ENCODE data around the gene SAMD4A.

The SAMD4A gene

DNA sequence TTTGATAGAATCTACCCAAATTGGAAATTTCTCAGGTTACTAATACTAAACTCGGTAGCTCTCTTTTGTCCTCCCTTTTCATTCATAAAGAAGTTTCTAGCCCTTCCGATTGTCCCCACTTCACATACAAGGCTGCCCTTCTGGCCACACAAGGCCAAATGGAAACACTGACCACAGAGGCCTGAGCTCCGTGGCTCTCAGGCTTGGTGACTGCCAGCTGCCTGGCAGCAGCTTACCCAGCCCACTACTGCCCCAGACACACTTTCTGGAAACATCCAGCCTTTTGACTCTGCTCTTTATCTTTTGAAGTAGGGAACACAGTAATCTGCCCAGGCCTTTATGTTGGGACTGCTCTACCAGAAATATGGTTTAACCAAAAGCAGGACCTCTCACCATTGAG, 168.5 kb downstream of the SAMD4A start:
- TF ChIP-seq, protein P1, sequence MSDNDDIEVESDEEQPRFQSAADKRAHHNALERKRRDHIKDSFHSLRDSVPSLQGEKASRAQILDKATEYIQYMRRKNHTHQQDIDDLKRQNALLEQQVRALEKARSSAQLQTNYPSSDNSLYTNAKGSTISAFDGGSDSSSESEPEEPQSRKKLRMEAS (IDR thresholded peaks at IDR 0.05): no peak

DNA sequence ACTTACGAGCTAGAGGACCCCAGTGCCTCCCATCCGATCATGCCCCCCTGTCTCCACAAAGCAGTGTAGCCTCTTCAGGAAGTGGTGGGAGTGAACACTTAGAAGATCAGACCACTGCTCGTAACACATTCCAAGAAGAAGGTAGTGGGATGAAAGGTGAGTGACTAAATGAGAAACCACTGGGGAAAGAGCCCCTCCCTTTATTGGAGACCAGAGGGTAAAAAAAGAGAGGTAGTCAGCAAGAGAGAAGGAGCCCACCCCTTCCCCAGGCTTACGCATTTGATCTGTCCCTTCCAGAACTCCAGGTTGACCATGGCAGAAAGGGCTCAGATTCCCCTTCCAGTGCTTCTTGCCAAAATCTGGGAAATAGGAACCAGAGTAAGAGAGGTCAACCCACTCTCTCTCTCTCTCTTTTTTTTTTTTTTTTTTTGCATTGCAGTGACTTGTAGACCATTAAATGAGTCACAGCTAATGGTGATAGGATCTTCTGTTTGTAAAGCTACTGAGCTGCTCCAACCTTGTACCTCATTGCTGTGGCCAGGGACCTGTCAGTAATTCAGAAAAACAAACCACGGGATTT, 170.3 kb downstream of the SAMD4A start:
- TF ChIP-seq NFIC (IDR thresholded peaks at IDR 0.05) (no peak), RAD21 (IDR thresholded peaks at IDR 0.05; ENCODE audit: low read depth) (no peak), FOXM1 (IDR thresholded peaks at IDR 0.05; ENCODE audit: borderline replicate concordance, low read depth) (no peak), CEBPB (IDR thresholded peaks at IDR 0.05) (no peak), CREB1 (IDR thresholded peaks at IDR 0.05; ENCODE audit: low read depth) (no peak), YY1 (IDR thresholded peaks at IDR 0.05; ENCODE audit: low read depth) (no peak), ZBTB7A (IDR thresholded peaks at IDR 0.05; ENCODE audit: low read depth) (no peak), TEAD4 (IDR thresholded peaks at IDR 0.05) (no peak), EGR1 (IDR thresholded peaks at IDR 0.05) (no peak), TAF1 (IDR thresholded peaks at IDR 0.05; ENCODE audit: low read depth) (no peak), EP300 (IDR thresholded peaks at IDR 0.05; ENCODE audit: borderline replicate concordance) (no peak)
- TF ChIP-seq, protein P2, sequence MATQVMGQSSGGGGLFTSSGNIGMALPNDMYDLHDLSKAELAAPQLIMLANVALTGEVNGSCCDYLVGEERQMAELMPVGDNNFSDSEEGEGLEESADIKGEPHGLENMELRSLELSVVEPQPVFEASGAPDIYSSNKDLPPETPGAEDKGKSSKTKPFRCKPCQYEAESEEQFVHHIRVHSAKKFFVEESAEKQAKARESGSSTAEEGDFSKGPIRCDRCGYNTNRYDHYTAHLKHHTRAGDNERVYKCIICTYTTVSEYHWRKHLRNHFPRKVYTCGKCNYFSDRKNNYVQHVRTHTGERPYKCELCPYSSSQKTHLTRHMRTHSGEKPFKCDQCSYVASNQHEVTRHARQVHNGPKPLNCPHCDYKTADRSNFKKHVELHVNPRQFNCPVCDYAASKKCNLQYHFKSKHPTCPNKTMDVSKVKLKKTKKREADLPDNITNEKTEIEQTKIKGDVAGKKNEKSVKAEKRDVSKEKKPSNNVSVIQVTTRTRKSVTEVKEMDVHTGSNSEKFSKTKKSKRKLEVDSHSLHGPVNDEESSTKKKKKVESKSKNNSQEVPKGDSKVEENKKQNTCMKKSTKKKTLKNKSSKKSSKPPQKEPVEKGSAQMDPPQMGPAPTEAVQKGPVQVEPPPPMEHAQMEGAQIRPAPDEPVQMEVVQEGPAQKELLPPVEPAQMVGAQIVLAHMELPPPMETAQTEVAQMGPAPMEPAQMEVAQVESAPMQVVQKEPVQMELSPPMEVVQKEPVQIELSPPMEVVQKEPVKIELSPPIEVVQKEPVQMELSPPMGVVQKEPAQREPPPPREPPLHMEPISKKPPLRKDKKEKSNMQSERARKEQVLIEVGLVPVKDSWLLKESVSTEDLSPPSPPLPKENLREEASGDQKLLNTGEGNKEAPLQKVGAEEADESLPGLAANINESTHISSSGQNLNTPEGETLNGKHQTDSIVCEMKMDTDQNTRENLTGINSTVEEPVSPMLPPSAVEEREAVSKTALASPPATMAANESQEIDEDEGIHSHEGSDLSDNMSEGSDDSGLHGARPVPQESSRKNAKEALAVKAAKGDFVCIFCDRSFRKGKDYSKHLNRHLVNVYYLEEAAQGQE (IDR thresholded peaks at IDR 0.05; ENCODE audit: low read depth): no peak
- TF ChIP-seq, protein P1 (IDR thresholded peaks at IDR 0.05): no peak
- TF ChIP-seq, protein P3, sequence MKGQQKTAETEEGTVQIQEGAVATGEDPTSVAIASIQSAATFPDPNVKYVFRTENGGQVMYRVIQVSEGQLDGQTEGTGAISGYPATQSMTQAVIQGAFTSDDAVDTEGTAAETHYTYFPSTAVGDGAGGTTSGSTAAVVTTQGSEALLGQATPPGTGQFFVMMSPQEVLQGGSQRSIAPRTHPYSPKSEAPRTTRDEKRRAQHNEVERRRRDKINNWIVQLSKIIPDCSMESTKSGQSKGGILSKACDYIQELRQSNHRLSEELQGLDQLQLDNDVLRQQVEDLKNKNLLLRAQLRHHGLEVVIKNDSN (IDR thresholded peaks at IDR 0.05): no peak

DNA sequence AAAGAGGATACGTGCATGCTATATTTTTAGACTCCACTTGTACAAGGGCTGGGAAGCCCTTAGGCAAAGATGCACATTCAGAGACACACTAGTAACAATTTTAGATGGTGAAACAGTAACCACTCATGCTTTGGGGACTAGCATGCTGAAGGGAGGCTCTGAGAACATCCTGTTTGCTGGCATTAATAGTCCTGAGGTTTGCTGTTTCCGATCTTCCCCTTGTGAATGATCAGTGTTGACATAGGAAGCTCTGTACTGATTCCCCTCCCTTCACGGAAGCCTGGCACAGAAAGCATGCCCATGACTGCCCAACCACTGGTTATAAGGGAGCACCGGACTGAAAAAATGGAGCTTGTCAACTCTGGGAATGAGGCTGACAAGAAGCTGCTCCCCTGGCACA, 171.1 kb downstream of the SAMD4A start:
- TF ChIP-seq TEAD4 (IDR thresholded peaks at IDR 0.05) (no peak), CREB1 (IDR thresholded peaks at IDR 0.05; ENCODE audit: low read depth) (no peak), RAD21 (IDR thresholded peaks at IDR 0.05; ENCODE audit: low read depth) (no peak), NFIC (IDR thresholded peaks at IDR 0.05) (no peak), TAF1 (IDR thresholded peaks at IDR 0.05; ENCODE audit: low read depth) (no peak), YY1 (IDR thresholded peaks at IDR 0.05; ENCODE audit: low read depth) (no peak), EP300 (IDR thresholded peaks at IDR 0.05; ENCODE audit: borderline replicate concordance) (no peak), TCF12 (IDR thresholded peaks at IDR 0.05; ENCODE audit: low read depth) (no peak), CEBPB (IDR thresholded peaks at IDR 0.05) (no peak), ZBTB7A (IDR thresholded peaks at IDR 0.05; ENCODE audit: low read depth) (no peak), FOXM1 (IDR thresholded peaks at IDR 0.05; ENCODE audit: borderline replicate concordance, low read depth) (no peak), EGR1 (IDR thresholded peaks at IDR 0.05) (no peak)
- TF ChIP-seq, protein P3 (IDR thresholded peaks at IDR 0.05): no peak
- TF ChIP-seq, protein P2 (IDR thresholded peaks at IDR 0.05; ENCODE audit: low read depth): no peak
- TF ChIP-seq, protein P1 (IDR thresholded peaks at IDR 0.05): no peak

DNA sequence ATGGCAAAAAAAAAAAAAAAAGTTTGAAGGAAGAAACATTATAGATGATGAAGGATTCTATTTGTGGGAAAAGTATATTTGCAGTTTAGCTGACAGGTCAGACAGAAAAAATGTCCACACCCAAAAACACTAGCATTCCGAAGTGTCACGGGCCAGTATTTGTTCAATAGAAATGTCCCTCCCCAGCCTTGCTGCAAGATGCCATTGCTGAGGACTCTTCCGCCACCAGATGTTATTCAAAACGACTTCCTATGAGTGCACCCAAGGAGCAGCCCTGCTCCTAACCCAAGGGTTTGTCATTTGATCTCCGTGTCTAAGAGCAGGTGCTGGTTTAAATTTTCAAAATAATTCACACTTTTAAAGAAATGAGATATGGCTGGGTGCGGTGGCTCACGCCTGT, 172.6 kb downstream of the SAMD4A start:
- TF ChIP-seq TAF1 (IDR thresholded peaks at IDR 0.05; ENCODE audit: low read depth) (no peak), NFIC (IDR thresholded peaks at IDR 0.05) (no peak), CREB1 (IDR thresholded peaks at IDR 0.05; ENCODE audit: low read depth) (no peak), FOXM1 (IDR thresholded peaks at IDR 0.05; ENCODE audit: borderline replicate concordance, low read depth) (no peak), CEBPB (IDR thresholded peaks at IDR 0.05) (no peak), TCF12 (IDR thresholded peaks at IDR 0.05; ENCODE audit: low read depth) (no peak), YY1 (IDR thresholded peaks at IDR 0.05; ENCODE audit: low read depth) (no peak), ZBTB7A (IDR thresholded peaks at IDR 0.05; ENCODE audit: low read depth) (no peak), TEAD4 (IDR thresholded peaks at IDR 0.05) (no peak), RAD21 (IDR thresholded peaks at IDR 0.05; ENCODE audit: low read depth) (no peak), EGR1 (IDR thresholded peaks at IDR 0.05) (no peak), EP300 (IDR thresholded peaks at IDR 0.05; ENCODE audit: borderline replicate concordance) (no peak)
- TF ChIP-seq, protein P3 (IDR thresholded peaks at IDR 0.05): no peak
- TF ChIP-seq, protein P2 (IDR thresholded peaks at IDR 0.05; ENCODE audit: low read depth): no peak
- TF ChIP-seq, protein P1 (IDR thresholded peaks at IDR 0.05): no peak

All from Ishikawa (cell line).